Measurements from ENCODE around the gene LIMD2. TPM values are rescaled to one million over a fixed set of nuclear protein-coding genes. Genes with fewer than 3 reads are reported as not detected.
"Not testable (repeated sequence)": the region's sequence is repeated elsewhere in the genome, so short reads cannot be mapped to it uniquely, and the experiment has no call there.

The LIMD2 gene
- total and polyA plus RNA-seq, 4 donors = 26.4 to 69.5 (median 30.5) TPM

DNA sequence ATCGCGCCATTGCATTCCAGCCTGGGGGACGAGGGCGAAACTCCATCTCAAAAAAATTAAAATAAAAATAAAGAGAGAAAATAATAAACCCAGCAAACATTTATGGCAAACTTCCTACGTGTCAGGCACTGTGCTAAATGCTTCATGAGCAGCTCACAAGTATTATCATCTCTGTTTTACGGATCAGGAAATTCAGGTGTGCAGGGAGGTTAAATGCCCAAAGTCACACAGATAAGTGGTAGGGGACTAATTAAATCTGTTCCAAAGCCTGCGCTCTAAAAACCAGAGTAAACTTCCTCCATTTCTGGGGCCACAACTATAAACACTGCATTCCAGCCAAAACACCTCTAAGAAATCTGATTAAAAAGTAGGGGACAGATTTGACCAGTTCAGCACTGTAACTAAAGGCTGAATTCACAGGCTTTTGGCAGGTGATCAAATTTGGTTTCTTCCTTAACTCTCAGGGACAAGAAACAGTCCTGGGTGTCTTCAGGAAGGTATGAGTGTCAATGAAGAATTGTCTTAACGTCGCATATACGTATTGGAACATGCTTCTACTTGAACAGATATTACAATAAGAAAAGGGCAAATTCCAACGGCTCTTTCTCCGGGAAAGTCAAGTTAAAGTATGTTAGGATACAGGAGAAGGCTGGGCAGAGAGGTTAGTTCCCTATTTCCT lies 40.7 kb upstream of the LIMD2 start:
- H3K9me3 ChIP-seq (ENCODE audit: control insufficient read depth in 4 of 4, insufficient read depth in 3 of 4, low read length in 3 of 4) = no peaks in the 10 kb centered on the region
- no peak for TF ChIP-seq CTCF (IDR thresholded peaks at IDR 0.05; ENCODE audit: control extremely low read depth, extremely low read depth)
- 36 to 37% methylated on average over 12 of the region's 12 CpGs for WGBS, 2 donors
- H3K36me3 ChIP-seq (ENCODE audit: control insufficient read depth in 4 of 4, insufficient read depth in 4 of 4, low read length in 4 of 4) = peaks cover 0 to 2% (median 2%) of the 10 kb centered on the region in 4 donors
- peak overlapping the region; percentile 51 to 86 for H3K9ac ChIP-seq (ENCODE audit: insufficient read depth in 1 of 2, low read length in 2 of 2)
- DNase-seq (peak in 1 of 3 donors; percentile 35), ATAC-seq (ENCODE audit: insufficient read depth, low FRiP score) (no peak)
- H3K4me1 ChIP-seq (ENCODE audit: control insufficient read depth in 5 of 5, insufficient read depth in 5 of 5, low read length in 5 of 5) = peaks cover 0 to 14% (median 4%) of the 10 kb centered on the region in 5 donors
- H3K4me3 ChIP-seq = peak overlapping the region; percentile 66
- peak overlapping the region; percentile 89 to 96 for H3K27ac ChIP-seq (ENCODE audit: low read depth in 1 of 2, low read length in 1 of 2)
- no peaks in the 10 kb centered on the region for H3K27me3 ChIP-seq (ENCODE audit: control insufficient read depth in 3 of 3, insufficient read depth in 3 of 3, low read length in 2 of 3)

DNA sequence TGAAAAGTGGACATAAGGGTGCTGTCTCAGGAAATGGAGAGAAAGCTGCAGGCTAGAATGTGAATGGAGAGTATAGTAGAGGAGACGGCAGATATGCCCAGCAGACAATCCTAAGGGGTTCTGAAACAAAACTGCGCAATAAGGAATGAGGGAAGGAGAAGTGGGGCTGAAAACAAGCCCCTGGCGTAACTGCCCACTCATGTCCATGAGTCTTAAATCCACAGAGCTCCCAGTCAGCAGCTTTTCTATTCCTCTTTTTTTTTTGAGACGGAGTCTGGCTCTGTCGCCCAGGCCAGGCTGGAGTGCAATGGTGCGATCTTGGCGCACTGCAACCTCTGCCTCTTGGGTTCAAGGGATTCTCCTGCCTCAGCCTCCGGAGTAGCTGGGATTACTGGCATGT lies 35.8 kb upstream of the LIMD2 start:
- H3K27me3 ChIP-seq (ENCODE audit: control insufficient read depth in 3 of 3, insufficient read depth in 3 of 3, low read length in 2 of 3) = no peaks in the 10 kb centered on the region
- no peak overlapping the region for H3K9ac ChIP-seq (ENCODE audit: insufficient read depth in 1 of 2, low read length in 2 of 2)
- TF ChIP-seq CTCF (IDR thresholded peaks at IDR 0.05; ENCODE audit: control extremely low read depth, extremely low read depth) = no peak
- no peak overlapping the region for H3K27ac ChIP-seq (ENCODE audit: low read depth in 1 of 2, low read length in 1 of 2)
- H3K4me1 ChIP-seq (ENCODE audit: control insufficient read depth in 5 of 5, insufficient read depth in 5 of 5, low read length in 5 of 5) = peaks cover 0 to 6% (median 1%) of the 10 kb centered on the region in 5 donors
- peaks cover 0 to 2% (median 0%) of the 10 kb centered on the region in 4 donors for H3K36me3 ChIP-seq (ENCODE audit: control insufficient read depth in 4 of 4, insufficient read depth in 4 of 4, low read length in 4 of 4)
- DNase-seq = no peak
- no peaks in the 10 kb centered on the region for H3K9me3 ChIP-seq (ENCODE audit: control insufficient read depth in 4 of 4, insufficient read depth in 3 of 4, low read length in 3 of 4)
- 82 to 95% methylated on average over 8 of the region's 8 CpGs for WGBS, 2 donors
- ATAC-seq (ENCODE audit: insufficient read depth, low FRiP score) = no peak
- no peak overlapping the region for H3K4me3 ChIP-seq

GRCh38 chr17:63722403-63722802 lies 22.5 kb upstream of the LIMD2 start:
- H3K27me3 ChIP-seq (ENCODE audit: control insufficient read depth in 3 of 3, insufficient read depth in 3 of 3, low read length in 2 of 3) = no peaks in the 10 kb centered on the region
- peaks cover 0 to 7% (median 6%) of the 10 kb centered on the region in 4 donors for H3K36me3 ChIP-seq (ENCODE audit: control insufficient read depth in 4 of 4, insufficient read depth in 4 of 4, low read length in 4 of 4)
- TF ChIP-seq CTCF (IDR thresholded peaks at IDR 0.05; ENCODE audit: control extremely low read depth, extremely low read depth) = no peak
- DNase-seq (no peak), ATAC-seq (ENCODE audit: insufficient read depth, low FRiP score) (no peak)
- H3K4me1 ChIP-seq (ENCODE audit: control insufficient read depth in 5 of 5, insufficient read depth in 5 of 5, low read length in 5 of 5) = peaks cover 0 to 6% (median 0%) of the 10 kb centered on the region in 5 donors
- no peak overlapping the region for H3K4me3 ChIP-seq
- no peak overlapping the region for H3K27ac ChIP-seq (ENCODE audit: low read depth in 1 of 2, low read length in 1 of 2)
- H3K9ac ChIP-seq (ENCODE audit: insufficient read depth in 1 of 2, low read length in 2 of 2) = no peak overlapping the region
- WGBS, 2 donors = 81 to 89% methylated on average over 2 of the region's 2 CpGs
- no peaks in the 10 kb centered on the region for H3K9me3 ChIP-seq (ENCODE audit: control insufficient read depth in 4 of 4, insufficient read depth in 3 of 4, low read length in 3 of 4)

GRCh38 chr17:63720194-63720593 lies 20.3 kb upstream of the LIMD2 start:
- not testable (repeated sequence) for H3K9me3 ChIP-seq (ENCODE audit: control insufficient read depth in 4 of 4, insufficient read depth in 3 of 4, low read length in 3 of 4); ATAC-seq (ENCODE audit: insufficient read depth, low FRiP score); H3K36me3 ChIP-seq (ENCODE audit: control insufficient read depth in 4 of 4, insufficient read depth in 4 of 4, low read length in 4 of 4); H3K4me3 ChIP-seq; H3K4me1 ChIP-seq (ENCODE audit: control insufficient read depth in 5 of 5, insufficient read depth in 5 of 5, low read length in 5 of 5); H3K9ac ChIP-seq (ENCODE audit: insufficient read depth in 1 of 2, low read length in 2 of 2); DNase-seq; H3K27ac ChIP-seq (ENCODE audit: low read depth in 1 of 2, low read length in 1 of 2); H3K27me3 ChIP-seq (ENCODE audit: control insufficient read depth in 3 of 3, insufficient read depth in 3 of 3, low read length in 2 of 3)
- WGBS, 2 donors = 98 to 99% methylated on average over 5 of the region's 5 CpGs

All from lung (tissue), 12 donors.